Liver (tissue), 3 donors: ENCODE measurements around the gene MOK.

Experiments used
- ATF3 ChIP-seq: IDR thresholded peaks from 2 replicates; pipeline ENCODE4 v1.6.1; 2016; ENCODE audit warnings: antibody characterized with exemption
- CTCF ChIP-seq: fragments of 150-350 bp; IDR thresholded peaks from 2 replicates; pipeline ENCODE4 v1.5.1; 2017; ENCODE audit warnings: improper control_type of control experiment, low read depth, low read length; ENCODE audit not compliant: missing input control
- EGR1 ChIP-seq, 2 donors: IDR thresholded peaks; 2 replicates each; pipeline ENCODE4 v1.6.1; 2016 to 2018; ENCODE audit warnings: antibody characterized with exemption in 2 of 2, low read depth in 2 of 2
- GABPA ChIP-seq, 2 donors: IDR thresholded peaks in 1 of 2; conservative IDR thresholded peaks in 1 of 2; 2 replicates each; pipeline ENCODE4 v1.6.1; 2016; ENCODE audit warnings: antibody characterized with exemption in 2 of 2, mild to moderate bottlenecking in 1 of 2, moderate library complexity in 1 of 2
- HNF4A ChIP-seq, 2 donors: conservative IDR thresholded peaks; 2 replicates each; pipeline ENCODE4 v1.6.1; 2016; ENCODE audit warnings: antibody characterized with exemption in 2 of 2, mild to moderate bottlenecking in 2 of 2
- JUND ChIP-seq, 2 donors: IDR thresholded peaks; 2 replicates each; pipeline ENCODE4 v1.6.1; 2016; ENCODE audit warnings: antibody characterized with exemption in 2 of 2
- MAX ChIP-seq: IDR thresholded peaks from 2 replicates; pipeline ENCODE4 v1.6.1; 2016; ENCODE audit warnings: antibody characterized with exemption
- RAD21 ChIP-seq, 2 donors: IDR thresholded peaks; 2 replicates each; pipeline ENCODE4 v1.6.1; 2016; ENCODE audit warnings: antibody characterized with exemption in 2 of 2, mild to moderate bottlenecking in 2 of 2
- SP1 ChIP-seq: IDR thresholded peaks from 2 replicates; pipeline ENCODE4 v1.6.1; 2018; ENCODE audit warnings: antibody characterized with exemption, mild to moderate bottlenecking
- YY1 ChIP-seq: IDR thresholded peaks from 2 replicates; pipeline ENCODE4 v1.6.1; 2016; ENCODE audit warnings: antibody characterized with exemption, mild to moderate bottlenecking
- ZBTB33 ChIP-seq: IDR thresholded peaks from 2 replicates; pipeline ENCODE4 v1.6.1; 2016; ENCODE audit warnings: antibody characterized with exemption
- donor health status: healthy.
- donor health status: healthy.

GRCh38 chr14:102203382-102203781 is 101.6 kb downstream of the MOK start:
- no peak for TF ChIP-seq CTCF
- TF ChIP-seq GABPA (IDR thresholded peaks at IDR 0.05 in 1 of 2, conservative IDR thresholded peaks at IDR 0.05 in 1 of 2) = no peak
- no peak for TF ChIP-seq MAX
- no peak for TF ChIP-seq SP1
- TF ChIP-seq YY1 = no peak
- TF ChIP-seq EGR1 (IDR thresholded peaks at IDR 0.05; ENCODE audit: low read depth in 2 of 2) = no peak
- TF ChIP-seq ATF3 = no peak
- no peak for TF ChIP-seq ZBTB33
- no peak for TF ChIP-seq RAD21 (IDR thresholded peaks at IDR 0.05)
- TF ChIP-seq HNF4A (conservative IDR thresholded peaks at IDR 0.05) = no peak
- TF ChIP-seq JUND (IDR thresholded peaks at IDR 0.05) = no peak
